CD14-positive monocyte (primary cell): ENCODE measurements around the gene TOM1L1. TPM values are rescaled to one million over a fixed set of nuclear protein-coding genes. Genes with fewer than 3 reads are reported as not detected.

ENCODE experiments used
- DNase-seq, 3 donors: peaks; one replicate each; pipeline ENCODE4 v3.0.0-alpha.2; 2011 to 2022
- H2AFZ ChIP-seq: 2 replicates; pipeline ENCODE4 v1.6.0; 2012; ENCODE audit warnings: mild to moderate bottlenecking, low read depth, low read length, inconsistent platforms; ENCODE audit not compliant: insufficient read depth, poor library complexity, severe bottlenecking
- H3K27ac ChIP-seq, 2 donors: 1 replicate in 1 of 2; 2 replicates in 1 of 2; pipeline ENCODE4 v1.5.1; 2012 to 2013; ENCODE audit warnings: low read length in 2 of 2, control low read depth in 1 of 2, inconsistent platforms in 1 of 2, low read depth in 1 of 2, mild to moderate bottlenecking in 1 of 2
- H3K27me3 ChIP-seq, 2 donors: one replicate each; pipeline versions ENCODE4 v1.6.0 to v1.6.1; 2011 to 2013; ENCODE audit warnings: low read length in 2 of 2; ENCODE audit not compliant: control insufficient read depth in 2 of 2, insufficient read depth in 2 of 2
- H3K36me3 ChIP-seq, 2 donors: replicated peaks in 1 of 2; 1 replicate in 1 of 2; 2 replicates in 1 of 2; pipeline versions ENCODE4 v1.5.1 to v1.6.1; 2012 to 2013; ENCODE audit warnings: low read length in 2 of 2, control low read depth in 1 of 2, inconsistent platforms in 1 of 2, mild to moderate bottlenecking in 1 of 2; ENCODE audit not compliant: insufficient read depth in 2 of 2, control insufficient read depth in 1 of 2
- H3K4me1 ChIP-seq, 2 donors: 1 replicate in 1 of 2; 2 replicates in 1 of 2; pipeline versions ENCODE4 v1.5.1 to v1.6.1; 2012 to 2013; ENCODE audit warnings: low read length in 2 of 2, control low read depth in 1 of 2, inconsistent platforms in 1 of 2, mild to moderate bottlenecking in 1 of 2, moderate library complexity in 1 of 2; ENCODE audit not compliant: insufficient read depth in 2 of 2, control insufficient read depth in 1 of 2
- H3K4me2 ChIP-seq: replicated peaks from 2 replicates; pipeline ENCODE3; 2012; ENCODE audit warnings: low read length, moderate library complexity, mild to moderate bottlenecking; ENCODE audit not compliant: poor library complexity, severe bottlenecking; ENCODE audit errors: extremely low read depth
- H3K4me3 ChIP-seq, 3 experiments: fragments of 200-600 bp in 1 of 3; sonication (generic) in 1 of 3; replicated peaks in 1 of 3; 1 replicate in 2 of 3; 2 replicates in 1 of 3; pipeline ENCODE4 v1.5.1; 2011 to 2013; ENCODE audit warnings: low read length in 3 of 3, mild to moderate bottlenecking in 3 of 3, control low read depth in 2 of 3, low read depth in 2 of 3, inconsistent platforms in 1 of 3, moderate library complexity in 1 of 3
- H3K79me2 ChIP-seq: 2 replicates; pipeline ENCODE4 v1.6.0; 2012; ENCODE audit warnings: mild to moderate bottlenecking, control low read depth, inconsistent platforms, low read length, moderate library complexity; ENCODE audit not compliant: insufficient read depth
- H3K9ac ChIP-seq: 2 replicates; pipeline ENCODE4 v1.6.0; 2017; ENCODE audit warnings: low read length, mild to moderate bottlenecking; ENCODE audit not compliant: insufficient read depth, poor library complexity, severe bottlenecking
- H3K9me3 ChIP-seq, 2 donors: replicated peaks in 1 of 2; 1 replicate in 1 of 2; 2 replicates in 1 of 2; pipeline versions ENCODE4 v1.5.1 to v1.6.1; 2012 to 2013; ENCODE audit warnings: low read length in 2 of 2, control low read depth in 1 of 2; ENCODE audit not compliant: control insufficient read depth in 1 of 2, insufficient read depth in 1 of 2
- H4K20me1 ChIP-seq: 2 replicates; pipeline ENCODE4 v1.6.0; 2012; ENCODE audit warnings: mild to moderate bottlenecking, low read length, control low read depth, moderate library complexity; ENCODE audit not compliant: insufficient read depth
- H3K27ac Mint-ChIP-seq, 7 donors: one replicate each; pipeline ENCODE4 v1.8.0; 2020; ENCODE audit warnings: mild to moderate bottlenecking in 7 of 7, mixed read lengths in 7 of 7, moderate library complexity in 6 of 7, inconsistent platforms in 2 of 7
- H3K27me3 Mint-ChIP-seq, 3 donors: one replicate each; pipeline ENCODE4 v1.8.0; 2021 to 2022; ENCODE audit warnings: low read depth in 3 of 3, mild to moderate bottlenecking in 3 of 3, mixed read lengths in 3 of 3, moderate library complexity in 3 of 3, inconsistent platforms in 1 of 3
- H3K36me3 Mint-ChIP-seq, 2 donors: one replicate each; pipeline ENCODE4 v1.8.0; 2020; ENCODE audit warnings: mixed read lengths in 2 of 2, inconsistent platforms in 1 of 2, mild to moderate bottlenecking in 1 of 2
- H3K4me1 Mint-ChIP-seq: one replicate; pipeline ENCODE4 v1.8.0; 2020; ENCODE audit warnings: mild to moderate bottlenecking, mixed read lengths
- H3K4me3 Mint-ChIP-seq, 2 donors: one replicate each; pipeline ENCODE4 v1.8.0; 2020; ENCODE audit warnings: mild to moderate bottlenecking in 2 of 2, mixed read lengths in 2 of 2, moderate library complexity in 1 of 2
- H3K9me3 Mint-ChIP-seq, 7 donors: one replicate each; pipeline ENCODE4 v1.8.0; 2020 to 2022; ENCODE audit warnings: mixed read lengths in 7 of 7, mild to moderate bottlenecking in 6 of 7, moderate library complexity in 6 of 7, inconsistent platforms in 2 of 7
- CTCF ChIP-seq: fragments of 200-600 bp; IDR thresholded peaks from one replicate; pipeline ENCODE4 v1.8.0; 2022; ENCODE audit warnings: antibody characterized with exemption, mild to moderate bottlenecking
- WGBS: methylation state at CpG from one replicate; pipeline ENCODE4 v1.1.5; 2013; ENCODE audit warnings: missing lambda C conversion rate; ENCODE audit not compliant: insufficient coverage; 5-methylcytosine and 5-hydroxymethylcytosine counted together
- intact Hi-C, 2 donors: fragments of 100-400 bp; cut with micrococcal nuclease; formaldehyde crosslinking; loops; one replicate each; pipeline versions ENCODE4 v1.15.0 to v1.15.1; 2023
- polyA plus RNA-seq, 3 donors: library from polyadenylated mRNA; depleted of rRNA in 1 of 3; unstranded in 2 of 3; stranded (reverse) in 1 of 3; fragments of 300-500 nt in 2 of 3; fragments of >200 nt in 1 of 3; fragmentation: Illumina TruSeq in 2 of 3; gene quantifications; 1 replicate in 2 of 3; 2 replicates in 1 of 3; pipeline ENCODE4 v1.2.3, GENCODE V29; 2012 to 2021

The TOM1L1 gene
- polyA plus RNA-seq, 3 donors, result 0.32 TPM; not detected in 2

GRCh38 chr17:54950116-54950515, 49.5 kb downstream of the TOM1L1 start:
- Mint-ChIP-seq H3K27ac (no peak overlapping the region), H3K36me3 (no peaks in the 10 kb centered on the region), H3K27me3 (peaks cover 0 to 2% (median 0%) of the 10 kb centered on the region in 3 donors), H3K4me3 (no peak overlapping the region), H3K4me1 (no peaks in the 10 kb centered on the region), H3K9me3 (peaks cover 0 to 3% (median 0%) of the 10 kb centered on the region in 7 donors)
- Histone ChIP-seq H2AFZ (no peak overlapping the region), H3K36me3 (no peaks in the 10 kb centered on the region), H3K9ac (no peak overlapping the region), H3K27me3 (no peaks in the 10 kb centered on the region), H4K20me1 (no peaks in the 10 kb centered on the region), H3K4me1 (no peaks in the 10 kb centered on the region), H3K4me2 (no peak overlapping the region), H3K4me3 (no peak overlapping the region), H3K27ac (no peak overlapping the region), H3K9me3 (no peaks in the 10 kb centered on the region), H3K79me2 (no peaks in the 10 kb centered on the region)
- no peak for TF ChIP-seq CTCF
- intact Hi-C loops, result no loop called here
- 75% methylated on average over 2 of the region's 2 CpGs for WGBS
- no peak for DNase-seq

GRCh38 chr17:54951286-54951685, 50.6 kb downstream of the TOM1L1 start:
- Mint-ChIP-seq H3K27ac (no peak overlapping the region), H3K9me3 (peaks cover 0 to 3% (median 0%) of the 10 kb centered on the region in 7 donors), H3K36me3 (no peaks in the 10 kb centered on the region), H3K4me1 (no peaks in the 10 kb centered on the region), H3K4me3 (no peak overlapping the region), H3K27me3 (peaks cover 0 to 2% (median 0%) of the 10 kb centered on the region in 3 donors)
- H4K20me1 ChIP-seq, result no peaks in the 10 kb centered on the region
- H3K27ac ChIP-seq, result no peak overlapping the region
- H3K4me1 ChIP-seq, result no peaks in the 10 kb centered on the region
- intact Hi-C loops, result no loop called here
- no peak overlapping the region for H3K9ac ChIP-seq
- no peaks in the 10 kb centered on the region for H3K79me2 ChIP-seq
- WGBS, result no CpG with 5 or more reads among the region's 4 CpGs
- H2AFZ ChIP-seq, result no peak overlapping the region
- no peak overlapping the region for H3K4me3 ChIP-seq
- H3K27me3 ChIP-seq, result no peaks in the 10 kb centered on the region
- no peak for DNase-seq
- H3K9me3 ChIP-seq, result no peaks in the 10 kb centered on the region
- no peaks in the 10 kb centered on the region for H3K36me3 ChIP-seq
- H3K4me2 ChIP-seq, result no peak overlapping the region
- TF ChIP-seq CTCF, result no peak
